Activated CD8-positive, alpha-beta memory T cell treated with anti-CD3 and anti-CD28 coated beads, Interleukin-2, amount 50 U/mL, for 1 hour (primary cell): ENCODE data around the gene SPEG.

Experiments used
- DNase-seq: peaks from one replicate; pipeline ENCODE4 v3.0.0-alpha.2; 2020; ENCODE audit errors: extremely low read depth

SPEG gene

GRCh38 chr2:219531639-219532377 is 97.2 kb downstream of the SPEG start:
- DNase-seq = no peak

GRCh38 chr2:219532378-219532649 is 97.7 kb downstream of the SPEG start:
- DNase-seq = no peak

- DNase-seq = no peak
These were observed 99.5 kb downstream of the SPEG start for GRCh38 chr2:219533930-219534661.

GRCh38 chr2:219536425-219536824 is 101.8 kb downstream of the SPEG start:
- DNase-seq = no peak

GRCh38 chr2:219536967-219537366 is 102.3 kb downstream of the SPEG start:
- DNase-seq = no peak

GRCh38 chr2:219537657-219538488 is 103.2 kb downstream of the SPEG start:
- no peak for DNase-seq

- DNase-seq = no peak
These were observed 103.9 kb downstream of the SPEG start for GRCh38 chr2:219538504-219538951.

DNA sequence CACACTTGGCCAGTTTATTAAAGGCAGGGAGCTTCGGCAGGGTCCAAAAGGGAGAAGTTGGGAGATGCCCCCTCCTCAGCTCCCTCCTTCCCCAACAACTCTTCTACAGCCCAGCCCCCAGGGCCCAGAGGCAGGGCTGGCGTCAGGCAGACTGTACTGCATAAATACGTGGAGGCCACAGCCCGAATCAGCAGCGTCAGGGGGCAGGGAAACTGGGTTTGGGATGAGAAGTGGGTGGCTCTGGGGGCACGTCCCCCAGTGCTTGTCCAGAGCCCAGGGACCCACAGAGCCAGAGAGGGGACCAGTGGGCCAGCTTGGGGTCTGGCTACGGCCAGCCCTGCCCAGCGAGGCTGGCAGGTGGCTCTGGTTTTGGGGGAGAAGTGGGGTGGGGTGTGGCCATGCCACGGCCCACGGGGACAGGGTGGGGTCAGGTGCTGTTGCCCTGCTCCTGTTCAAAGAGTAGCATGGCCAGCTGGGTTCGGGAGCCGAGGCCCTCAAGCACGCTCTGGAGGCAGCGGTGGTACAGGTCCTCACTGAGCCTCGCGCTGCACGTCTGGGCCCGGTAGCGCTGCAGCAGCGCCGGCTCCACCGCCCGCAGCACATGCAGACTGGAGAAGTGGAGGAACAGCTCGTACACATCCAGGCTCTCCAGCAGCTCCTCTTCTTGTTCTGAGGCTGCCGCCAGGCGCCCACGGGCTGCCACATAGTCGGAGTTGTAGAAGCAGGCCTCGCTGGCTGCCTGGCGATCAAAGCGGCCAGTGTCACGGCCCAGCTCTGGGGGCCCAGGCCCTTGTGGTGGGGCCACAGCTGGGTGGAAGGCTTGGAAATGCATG is 104.5 kb downstream of the SPEG start:
- no peak for DNase-seq

DNA sequence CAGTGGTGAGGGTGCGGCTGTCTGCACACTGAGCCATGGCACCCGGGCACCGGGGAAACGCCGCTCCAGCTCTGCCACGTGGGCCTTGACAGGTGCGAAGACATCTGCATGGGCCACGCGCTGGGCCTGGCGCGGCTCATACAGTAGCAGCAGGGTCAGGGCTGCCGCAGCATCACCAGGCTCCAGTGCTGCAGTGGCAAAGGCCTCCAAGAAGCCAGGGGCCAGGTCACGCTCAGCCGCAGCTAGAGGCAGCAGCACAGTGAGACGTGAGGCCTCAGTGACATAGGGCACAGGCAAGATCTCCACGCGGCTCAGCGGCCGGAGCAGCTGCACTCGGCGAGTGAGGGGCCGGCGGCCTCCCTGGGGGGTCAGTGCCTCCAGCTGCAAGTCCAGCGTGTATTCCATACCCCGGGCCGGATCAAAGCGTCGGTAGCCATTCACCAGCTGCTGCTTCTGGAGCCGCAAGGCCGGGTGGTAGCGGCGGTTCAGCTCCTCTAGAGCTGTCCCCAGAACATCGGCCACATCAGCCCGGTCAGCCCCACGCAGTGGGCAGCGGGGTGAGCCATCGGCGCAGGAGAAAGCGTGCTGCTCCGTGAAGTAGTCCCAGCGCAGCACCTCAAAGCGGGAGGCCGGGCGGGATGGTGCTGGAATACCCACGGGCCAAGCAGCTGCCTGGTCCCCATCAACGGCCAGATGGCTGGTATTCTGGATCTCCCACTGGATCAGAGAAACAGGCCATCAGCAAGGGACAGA is 105.5 kb downstream of the SPEG start:
- no peak for DNase-seq

DNA sequence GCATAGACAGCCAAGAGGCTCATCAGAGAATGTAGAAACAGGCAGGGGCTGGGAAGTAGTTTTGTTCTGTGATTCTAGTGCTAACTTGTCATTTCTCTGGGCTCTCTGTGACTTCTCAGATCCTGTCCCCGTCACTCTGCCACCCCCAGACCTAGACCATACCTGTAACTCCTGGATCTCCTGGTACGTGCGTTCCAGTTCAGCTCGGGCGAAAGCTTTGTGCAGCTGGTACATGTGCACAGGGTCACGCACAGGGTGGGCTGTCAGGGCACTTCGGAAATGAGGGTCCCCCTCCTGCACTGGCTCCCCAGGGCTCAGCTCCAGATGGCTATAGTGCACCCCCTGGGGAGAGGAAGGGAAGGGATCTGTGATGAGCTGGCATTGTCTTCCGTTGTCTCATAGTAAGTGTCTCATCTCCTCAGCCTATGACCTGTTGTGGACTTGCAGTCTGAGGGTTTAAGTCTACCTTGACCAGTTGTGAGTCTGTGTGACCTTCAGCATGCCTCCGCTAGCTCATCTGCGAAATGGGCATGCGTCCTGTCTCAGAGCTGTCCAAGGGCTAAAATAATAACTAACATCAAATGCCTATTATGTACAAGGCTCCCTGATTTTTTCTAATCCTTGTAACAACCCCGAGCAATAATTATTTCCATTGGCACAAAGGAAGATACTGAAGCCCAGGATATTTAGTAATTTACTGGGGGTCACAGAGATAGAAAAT is 106.3 kb downstream of the SPEG start:
- DNase-seq = no peak

DNA sequence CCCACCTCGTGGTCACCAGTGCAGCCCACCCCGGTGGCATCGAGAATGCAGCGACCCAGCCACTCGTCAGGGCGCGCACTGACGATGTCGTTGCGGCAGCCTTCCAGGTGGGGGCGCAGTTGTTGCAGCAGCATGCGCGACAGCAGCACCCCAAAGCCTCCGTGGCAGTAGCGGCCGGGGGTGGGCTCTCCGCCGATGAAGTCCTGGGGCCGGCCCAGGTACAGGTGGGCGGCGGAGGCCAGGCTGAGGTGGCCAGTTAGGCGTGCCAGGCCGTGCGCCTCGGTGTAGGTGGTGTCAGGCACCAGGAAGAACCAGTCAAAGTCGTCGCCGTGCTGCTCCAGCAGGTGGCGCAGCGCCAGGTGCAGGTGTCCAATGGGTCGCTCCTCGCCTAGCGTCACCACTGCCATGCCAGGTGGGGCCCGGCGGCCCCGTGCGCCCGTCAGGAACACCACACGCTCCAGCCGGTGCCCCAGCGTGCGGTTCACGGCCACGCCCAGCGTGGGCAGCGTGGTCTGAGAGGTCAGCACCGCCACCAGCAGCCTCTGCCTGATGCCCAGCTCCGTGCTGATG is 107.1 kb downstream of the SPEG start:
- peak; percentile 49 for DNase-seq

GRCh38 chr2:219542931-219543595 is 108.4 kb downstream of the SPEG start:
- DNase-seq = no peak

DNA sequence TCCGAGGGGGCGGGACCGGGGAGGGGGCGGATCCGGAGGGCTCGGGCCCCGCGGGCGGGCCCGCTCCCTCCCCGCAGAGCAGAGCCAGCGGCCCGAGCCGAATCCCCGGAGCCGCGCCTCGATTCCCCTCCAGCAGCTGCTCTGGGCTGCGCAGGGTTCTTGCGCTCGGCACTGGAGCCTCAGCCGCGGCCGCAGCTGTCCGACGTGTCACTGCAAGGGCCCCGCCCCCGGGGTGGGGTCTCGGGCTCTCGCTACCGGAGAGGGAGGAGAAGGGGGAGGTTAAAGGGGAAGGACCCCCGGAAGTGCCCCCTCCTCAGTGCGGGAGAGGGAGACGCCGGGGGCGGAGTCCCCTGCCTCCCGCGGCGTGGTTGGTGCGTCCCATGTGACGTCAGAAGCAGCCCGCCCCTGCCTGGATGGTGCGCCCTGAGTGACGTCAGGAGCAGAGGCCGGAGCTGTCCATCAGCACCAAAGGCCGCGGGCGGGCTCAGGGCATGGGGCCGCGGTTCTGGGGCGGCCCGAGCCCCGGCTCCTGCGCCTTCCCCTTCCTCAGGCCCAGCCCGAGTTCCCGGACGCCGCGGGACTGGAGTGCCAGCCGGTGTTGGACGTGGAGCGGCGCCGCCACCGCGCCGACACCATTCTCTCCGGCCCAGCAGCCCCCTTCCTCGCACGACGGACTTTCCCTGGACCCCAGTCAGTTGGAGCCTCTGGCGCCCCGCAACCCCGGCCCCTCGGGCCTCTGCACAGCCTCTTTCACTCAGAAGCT is 109.1 kb downstream of the SPEG start, which contains the start of the genes CHPF and TMEM198:
TSS of gene CHPF (minus strand) at position 214 of the 763 bp plus-strand sequence. CDS start 271 bp downstream, outside the sequence.
TSS of gene TMEM198 (plus strand) at position 433 of the 763 bp plus-strand sequence. CDS start 700 bp downstream, outside the sequence.
- peak; percentile 82 for DNase-seq

GRCh38 chr2:219544567-219544966 is 109.9 kb downstream of the SPEG start:
- no peak for DNase-seq

GRCh38 chr2:219545295-219545942 is 110.8 kb downstream of the SPEG start:
- no peak for DNase-seq

GRCh38 chr2:219545943-219546352 is 111.3 kb downstream of the SPEG start:
- no peak for DNase-seq

GRCh38 chr2:219547621-219548020 is 113.0 kb downstream of the SPEG start:
- no peak for DNase-seq
